Hematopoietic multipotent progenitor cell treated with erythropoietin and hydrocortisone succinate and interleukin-3 and kit ligand, for 6 days (in vitro differentiated cells): ENCODE data around the gene HIP1.
A peak's percentile ranks its signal among the peaks of the same experiment; 100 is the strongest.
"Not testable (repeated sequence)": the region's sequence is repeated elsewhere in the genome, so short reads cannot be mapped to it uniquely, and the experiment has no call there.

Source experiments
- DNase-seq: peaks from one replicate; pipeline ENCODE4 v3.0.0-alpha.2; 2015

HIP1 gene

DNA sequence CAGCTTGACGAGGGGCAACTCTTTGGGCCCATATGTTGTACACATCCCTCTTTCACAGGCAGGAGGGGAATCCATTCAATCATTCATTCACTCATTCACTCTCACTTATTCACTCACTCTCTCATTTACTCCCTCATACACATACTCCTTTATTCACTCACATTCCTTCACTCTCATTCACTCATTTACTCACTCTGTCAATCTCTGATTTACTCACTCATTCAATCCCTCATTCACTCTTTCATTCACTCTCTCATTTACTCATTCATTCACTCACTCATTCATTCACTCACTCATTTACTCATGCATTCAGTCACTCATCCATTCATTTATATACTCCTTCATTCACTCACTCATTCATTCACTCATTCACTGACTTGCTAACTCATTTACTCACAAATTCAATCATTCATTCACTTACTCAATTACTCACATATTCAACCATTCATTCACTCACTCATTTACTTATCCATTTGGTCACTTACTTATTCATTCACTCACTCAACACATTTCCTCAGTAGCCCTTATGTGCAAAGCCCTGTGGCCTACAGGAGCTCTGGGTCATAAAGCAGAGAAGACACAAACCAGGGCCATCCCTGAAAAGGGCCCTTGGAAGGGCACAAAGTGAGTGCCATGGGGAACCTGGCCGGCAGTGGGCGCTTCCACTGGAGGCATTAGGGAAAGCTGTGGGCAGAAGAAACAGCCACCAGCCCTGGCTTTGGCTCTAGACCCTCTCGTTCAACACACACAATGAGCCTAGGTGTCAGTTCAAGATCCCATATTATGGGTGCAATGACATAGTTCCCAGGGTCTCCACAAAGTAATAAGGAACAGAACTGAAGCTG is 26.0 kb downstream of the HIP1 start:
- no peak for DNase-seq

DNA sequence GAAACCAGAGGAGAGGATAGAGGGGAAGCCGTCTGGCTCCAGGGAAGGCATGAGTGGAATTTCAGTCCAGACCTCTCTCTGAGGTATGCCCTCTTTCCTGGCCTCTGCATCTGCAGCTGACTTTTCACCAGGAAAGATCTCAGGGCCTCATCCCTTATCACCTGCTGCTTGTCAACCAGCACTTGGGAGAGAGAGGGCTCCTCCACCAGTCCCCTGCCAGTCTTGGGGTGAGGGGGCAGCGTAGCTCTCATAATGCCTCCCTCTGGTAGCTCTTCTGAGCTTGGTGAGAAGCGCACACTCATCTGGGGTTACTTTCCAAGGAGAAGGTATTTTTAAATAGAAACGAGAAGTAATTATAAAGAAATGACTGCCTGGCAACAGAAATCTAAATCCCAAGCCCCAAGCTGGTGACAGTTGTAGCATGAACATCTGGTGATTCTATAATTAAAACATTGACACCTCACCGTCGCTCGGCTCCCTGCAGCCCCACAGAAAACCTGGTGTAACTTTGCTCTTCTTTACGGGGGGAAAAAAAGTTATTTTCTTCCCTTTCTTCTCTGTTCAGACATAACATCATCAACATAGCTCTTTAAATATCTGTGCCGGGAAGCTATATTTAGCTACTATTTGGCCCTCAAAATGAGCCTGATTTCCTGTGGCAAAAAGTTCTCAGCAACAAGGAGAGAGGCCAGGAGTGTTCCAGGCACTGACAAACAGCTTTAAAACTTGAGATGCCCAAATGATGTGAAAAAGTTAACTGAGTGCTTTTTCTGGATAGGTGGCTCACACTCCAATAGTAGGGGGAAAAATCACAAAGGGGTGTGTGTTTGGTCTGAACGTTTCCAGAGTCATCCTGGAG is 26.9 kb downstream of the HIP1 start:
- DNase-seq = peak; percentile 8

DNA sequence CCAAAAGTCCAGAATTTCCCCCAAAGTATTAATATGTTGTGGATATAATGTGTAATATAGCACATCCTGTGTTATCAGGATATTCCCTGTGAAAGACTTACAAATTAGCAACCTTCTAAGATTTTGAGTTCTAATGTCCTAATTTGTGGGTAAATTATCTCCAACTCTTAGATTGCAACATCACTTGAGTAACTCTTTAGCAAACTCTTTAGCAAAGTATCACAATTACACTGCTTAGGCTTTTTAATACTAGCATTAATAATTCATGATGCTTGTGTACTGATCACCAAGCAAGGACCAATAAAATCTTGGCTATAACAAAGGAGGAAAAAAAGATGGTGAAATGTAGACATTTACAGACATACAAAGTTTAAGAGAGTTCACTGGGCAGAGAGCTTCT is 27.7 kb downstream of the HIP1 start:
- DNase-seq = peak; percentile 41

DNA sequence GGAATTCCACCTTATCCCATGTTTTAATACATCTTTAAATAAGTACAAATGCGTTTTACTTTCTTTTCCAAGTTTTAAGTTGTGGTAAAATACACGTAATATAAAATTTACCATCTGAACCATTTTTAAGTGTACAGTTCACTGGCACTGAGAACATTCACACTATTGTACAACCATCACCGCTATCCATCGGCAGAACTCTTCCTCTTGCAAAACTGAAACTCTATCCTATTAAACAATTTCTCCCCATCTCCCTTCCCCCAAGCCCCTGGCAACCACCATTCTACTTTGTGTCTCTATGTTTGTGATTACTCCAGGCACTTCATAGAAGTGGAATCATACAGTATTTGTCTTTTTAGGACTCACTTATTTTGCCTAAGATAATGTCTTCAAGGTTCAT is 33.8 kb downstream of the HIP1 start:
- DNase-seq = no peak

DNA sequence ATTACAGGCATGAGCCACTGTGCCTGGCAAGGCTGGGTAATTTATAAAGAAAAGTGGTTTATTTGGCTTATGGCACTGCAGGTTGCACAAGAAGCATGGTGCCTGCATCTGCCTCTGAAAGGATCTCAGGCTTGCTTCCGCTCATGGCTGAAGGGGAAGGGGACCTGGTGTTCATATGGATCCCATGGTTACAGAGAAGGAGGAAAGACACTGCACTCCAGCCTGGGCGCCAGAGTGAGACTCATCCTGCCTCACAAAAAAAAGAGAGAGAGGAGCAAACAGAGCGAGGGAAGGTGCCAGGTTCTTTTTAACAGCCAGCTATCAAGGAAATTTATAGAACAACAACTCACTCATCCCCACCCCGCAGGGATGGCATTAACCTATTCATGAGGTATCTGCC is 36.2 kb downstream of the HIP1 start:
- no peak for DNase-seq

DNA sequence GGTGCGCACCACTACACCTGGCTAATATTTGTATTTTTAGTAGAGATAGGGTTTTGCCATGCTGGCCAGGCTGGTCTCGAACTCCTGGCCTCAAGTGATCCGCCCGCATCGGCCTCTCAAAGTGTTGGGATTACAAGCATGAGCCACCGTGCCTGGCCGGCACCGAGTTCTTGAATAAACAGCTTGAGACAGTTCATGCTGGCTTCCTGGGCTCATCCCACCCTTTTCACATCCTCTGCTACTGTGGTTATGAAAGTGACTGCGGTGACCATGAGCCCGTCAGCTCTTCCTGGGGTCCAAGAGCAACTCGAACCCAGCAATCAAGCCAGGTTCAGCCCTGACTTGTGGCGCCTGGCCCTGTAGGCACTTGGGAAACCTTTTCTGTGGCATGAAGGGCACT is 38.7 kb downstream of the HIP1 start:
- no peak for DNase-seq

DNA sequence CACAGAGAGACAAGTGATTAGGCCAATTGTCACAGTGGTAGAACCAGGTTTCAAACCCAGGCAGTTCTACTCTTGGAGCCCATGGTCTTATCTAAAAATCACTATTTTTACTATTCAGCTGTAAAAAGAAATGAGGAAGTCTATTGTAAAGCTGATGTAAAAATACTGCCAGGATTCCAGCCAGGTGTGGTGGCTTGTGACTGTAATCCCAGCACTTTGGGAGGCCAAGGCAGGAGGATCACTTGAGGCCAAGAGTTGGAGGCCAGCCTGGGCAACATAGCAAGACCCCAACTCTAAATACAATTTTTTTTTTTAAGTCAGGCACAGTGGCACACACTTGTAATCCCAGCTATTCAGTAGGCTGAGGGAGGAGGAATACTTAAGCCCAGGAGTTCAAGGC is 40.4 kb downstream of the HIP1 start:
- DNase-seq = no peak

DNA sequence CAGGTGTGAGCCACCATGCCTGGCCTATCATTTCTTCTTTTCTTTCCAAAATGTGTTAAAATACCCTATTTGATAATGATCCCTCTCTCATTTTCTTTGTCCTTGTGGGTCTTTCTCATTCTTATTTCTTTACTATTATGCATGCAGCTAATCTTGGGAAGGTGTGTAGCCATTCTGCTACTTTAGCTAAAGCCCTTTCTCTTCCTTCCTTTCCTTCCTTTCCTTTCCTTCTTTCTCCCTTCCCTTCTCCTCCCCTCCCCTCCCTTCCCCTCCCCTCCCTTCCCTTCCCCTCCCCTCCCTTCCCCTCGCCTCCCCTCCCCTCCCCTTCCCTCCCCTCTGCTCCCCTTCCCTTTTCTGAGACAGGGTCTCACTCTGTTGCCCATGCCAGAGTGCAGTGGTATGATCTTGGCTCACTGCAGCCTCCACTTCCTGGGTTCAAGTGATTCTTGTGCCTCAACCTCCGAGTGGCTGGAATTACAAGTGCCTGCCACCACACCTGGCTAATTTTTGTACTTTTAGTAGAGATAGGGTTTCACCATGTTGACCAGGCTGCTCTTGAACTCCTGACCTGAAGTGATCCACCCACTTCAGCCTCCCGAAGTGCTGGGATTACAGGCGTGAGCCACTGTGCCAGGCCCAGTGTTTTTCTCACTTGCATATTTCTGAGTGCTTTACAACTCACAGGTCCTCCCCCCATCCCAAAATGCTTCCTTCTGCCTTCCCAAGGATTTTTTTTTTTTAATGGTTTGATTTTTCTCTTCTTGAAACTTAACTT is 42.3 kb downstream of the HIP1 start:
- DNase-seq = no peak

DNA sequence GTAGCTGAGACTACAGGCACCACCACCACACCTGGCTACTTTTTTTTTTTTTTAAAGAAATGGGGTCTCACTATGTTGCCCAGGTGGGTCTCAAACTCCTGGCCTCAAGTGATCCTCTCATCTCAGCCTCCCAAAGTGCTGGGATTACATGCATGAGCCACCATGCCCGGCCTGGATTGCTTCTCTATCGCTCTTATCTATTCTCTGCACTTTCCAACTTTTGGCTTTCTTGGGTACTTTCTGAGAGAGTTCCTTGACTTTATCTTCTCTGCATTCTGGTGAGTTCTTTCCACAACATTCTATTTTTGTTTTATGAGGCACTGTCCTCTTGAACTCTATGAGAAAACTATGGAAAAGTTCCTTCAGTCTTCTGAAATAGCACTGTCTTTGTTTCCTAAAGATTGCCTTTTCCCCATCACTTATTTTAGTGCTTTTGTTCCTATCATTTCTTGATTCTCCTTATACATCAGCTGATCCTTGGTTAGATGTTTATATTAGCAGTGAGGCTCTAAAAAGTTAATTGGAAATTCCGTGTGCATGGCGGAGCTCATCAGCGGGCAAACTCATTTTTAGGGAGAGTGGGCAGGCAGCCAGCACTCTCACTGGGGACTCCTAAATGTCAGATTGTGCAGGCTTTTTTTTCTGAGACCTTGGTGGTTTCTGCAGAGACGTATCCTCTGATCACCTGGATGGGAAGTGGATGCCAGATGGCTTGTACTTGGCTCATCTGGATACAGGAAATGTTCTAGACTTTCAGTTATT is 43.9 kb downstream of the HIP1 start:
- peak; percentile 50 for DNase-seq

DNA sequence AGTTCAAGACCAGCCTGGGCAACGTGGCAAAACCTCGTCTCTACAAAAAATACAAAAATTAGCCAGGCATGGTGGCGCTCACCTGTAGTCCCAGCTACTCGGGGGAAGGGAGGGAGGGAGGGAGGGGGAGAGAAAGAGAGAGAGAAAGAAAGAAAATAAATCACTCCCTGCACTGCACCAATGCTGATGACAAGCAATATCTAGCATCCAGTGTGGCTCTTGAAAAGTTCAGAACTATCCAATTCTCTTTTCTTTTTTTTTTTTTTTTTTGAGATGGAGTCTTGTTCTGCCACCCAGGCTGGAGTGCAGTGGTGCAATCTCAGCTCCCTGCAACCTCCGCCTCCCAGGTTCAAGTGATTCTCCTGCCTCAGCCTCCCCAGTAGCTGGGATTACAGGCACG is 45.1 kb downstream of the HIP1 start:
- not testable (repeated sequence) for DNase-seq

DNA sequence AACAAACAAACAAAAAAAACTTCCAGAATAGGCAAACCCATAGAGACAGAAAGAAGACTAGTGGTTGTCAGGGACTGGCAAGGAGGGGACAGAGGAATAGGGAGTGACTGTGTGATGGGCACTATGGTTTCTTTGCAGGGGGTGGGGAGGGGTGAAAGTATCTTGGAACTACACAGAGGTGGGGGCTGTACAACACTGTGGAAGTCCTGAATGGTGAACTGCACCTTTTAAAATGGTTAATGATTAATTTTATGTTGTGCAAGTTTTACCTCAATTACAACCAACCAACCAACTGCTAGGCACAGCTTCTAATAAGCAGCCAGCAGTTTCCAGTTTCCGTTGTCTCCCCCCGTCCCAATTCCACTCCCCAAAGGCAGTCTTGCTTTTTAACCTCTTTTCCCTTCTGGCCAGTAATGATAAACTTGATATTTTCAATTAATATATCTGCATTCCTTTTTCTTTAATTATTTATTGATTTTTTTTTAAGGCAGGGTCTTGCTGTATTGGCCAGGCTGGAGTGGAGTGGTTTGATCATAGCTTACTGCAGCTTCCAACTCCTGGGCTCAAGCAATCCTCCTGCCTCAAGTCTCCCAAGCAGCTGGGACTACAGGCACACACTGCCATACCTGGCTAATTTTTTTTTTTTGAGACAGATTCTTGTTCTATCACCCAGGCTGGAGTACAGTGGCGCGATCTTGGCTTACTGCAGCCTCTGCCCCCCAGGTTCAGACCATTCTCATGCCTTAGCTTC is 46.8 kb downstream of the HIP1 start:
- no peak for DNase-seq

DNA sequence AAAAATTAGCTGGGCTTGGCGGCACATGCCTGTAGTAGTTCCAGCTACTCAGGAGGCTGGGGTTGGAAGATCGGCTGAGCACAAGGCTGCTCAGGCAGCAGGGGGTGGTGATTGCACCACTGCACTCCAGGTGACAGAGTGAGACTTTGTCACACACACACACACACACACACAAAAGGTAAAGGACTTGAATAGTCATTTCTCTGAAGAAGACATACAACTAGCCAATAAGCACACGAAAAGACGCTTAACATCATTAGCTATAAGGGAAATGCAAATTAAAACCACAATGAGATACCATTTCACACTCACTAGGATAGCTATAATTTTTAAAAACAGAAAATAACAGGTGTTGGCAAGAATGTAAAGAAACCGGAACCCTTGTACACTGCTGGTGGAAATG is 48.6 kb downstream of the HIP1 start:
- DNase-seq = no peak

DNA sequence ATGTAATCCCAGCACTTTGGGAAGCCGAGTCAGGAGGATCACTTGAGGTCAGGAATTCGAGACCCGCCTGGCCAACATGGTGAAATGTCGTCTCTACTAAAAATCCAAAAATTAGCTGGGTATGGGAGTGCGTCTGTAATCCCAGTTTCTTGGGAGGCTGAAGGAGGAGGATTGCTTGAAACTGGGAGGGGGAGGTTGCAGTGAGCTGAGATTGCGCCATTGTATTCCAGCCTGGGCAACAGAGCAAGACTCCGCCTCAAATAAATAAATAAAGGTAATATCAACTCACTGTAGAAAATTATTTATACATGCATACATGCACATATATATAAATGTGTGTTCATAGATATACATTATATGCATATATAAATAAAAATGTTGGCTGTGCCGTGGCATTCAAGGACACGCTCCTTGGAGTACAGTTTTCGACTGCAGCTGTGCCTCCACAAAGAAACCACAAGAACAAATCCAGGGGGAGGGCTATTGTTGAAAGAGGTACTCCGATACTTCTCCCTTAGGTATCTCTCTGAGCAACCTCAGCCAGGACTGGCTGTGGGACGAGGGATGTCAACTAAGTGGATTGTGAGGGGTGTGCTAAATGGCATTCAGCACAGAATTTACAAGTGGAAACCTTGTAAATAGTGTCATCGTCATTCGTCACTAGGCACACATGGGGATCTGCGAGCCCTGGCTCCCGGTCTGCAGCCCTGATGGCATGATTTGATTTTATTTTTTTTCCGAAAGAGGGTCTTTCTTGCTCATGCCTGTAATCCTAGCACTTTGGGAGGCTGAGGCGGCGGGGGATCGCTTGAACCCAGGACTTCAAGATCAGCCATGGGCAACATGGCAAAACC is 49.3 kb downstream of the HIP1 start:
- no peak for DNase-seq

DNA sequence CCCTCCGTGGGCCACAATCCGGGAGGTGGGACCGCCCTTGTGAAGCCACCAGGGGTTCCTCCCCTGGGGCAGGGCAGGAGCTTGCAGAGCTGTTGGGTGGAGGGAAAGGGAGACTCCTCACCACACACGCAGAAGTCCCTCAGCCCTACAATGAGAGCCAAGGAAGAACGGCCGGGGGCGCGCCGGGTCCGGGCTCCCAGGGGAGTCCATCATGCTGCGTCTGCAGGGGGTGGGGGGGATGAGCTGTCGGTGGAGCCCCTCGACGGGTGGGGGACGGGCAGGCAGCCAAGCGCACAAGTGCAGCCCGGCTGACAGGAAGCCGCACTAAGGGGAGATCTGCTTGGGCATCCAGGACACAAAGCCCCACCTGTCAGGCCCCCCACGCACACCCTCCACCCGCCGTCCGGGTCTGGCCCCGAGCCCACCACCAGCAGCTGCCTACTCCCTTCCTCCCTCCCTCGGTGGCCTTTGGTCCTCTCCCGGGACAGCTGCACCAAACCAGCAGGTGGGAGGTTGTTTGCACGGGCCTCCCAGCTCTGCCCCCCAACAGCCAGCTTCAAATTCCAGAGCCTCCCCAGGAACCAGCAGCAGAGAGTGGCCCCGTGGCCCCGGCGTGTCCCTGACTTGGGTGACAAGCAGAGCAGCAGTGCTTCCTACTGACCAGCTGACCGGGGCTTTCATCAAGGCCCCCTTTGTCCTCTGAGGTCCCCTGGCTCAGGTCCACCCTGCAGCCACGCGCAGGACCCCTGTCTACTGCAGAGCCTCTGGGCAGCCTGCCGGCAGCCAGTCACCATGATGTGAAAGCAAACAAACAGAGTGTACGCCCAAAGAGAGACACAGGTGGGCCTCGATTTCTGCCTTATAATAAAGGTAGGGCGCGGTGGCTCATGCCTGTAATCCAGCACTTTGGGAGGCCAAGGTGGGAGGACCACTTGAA is 50.3 kb downstream of the HIP1 start:
- no peak for DNase-seq

DNA sequence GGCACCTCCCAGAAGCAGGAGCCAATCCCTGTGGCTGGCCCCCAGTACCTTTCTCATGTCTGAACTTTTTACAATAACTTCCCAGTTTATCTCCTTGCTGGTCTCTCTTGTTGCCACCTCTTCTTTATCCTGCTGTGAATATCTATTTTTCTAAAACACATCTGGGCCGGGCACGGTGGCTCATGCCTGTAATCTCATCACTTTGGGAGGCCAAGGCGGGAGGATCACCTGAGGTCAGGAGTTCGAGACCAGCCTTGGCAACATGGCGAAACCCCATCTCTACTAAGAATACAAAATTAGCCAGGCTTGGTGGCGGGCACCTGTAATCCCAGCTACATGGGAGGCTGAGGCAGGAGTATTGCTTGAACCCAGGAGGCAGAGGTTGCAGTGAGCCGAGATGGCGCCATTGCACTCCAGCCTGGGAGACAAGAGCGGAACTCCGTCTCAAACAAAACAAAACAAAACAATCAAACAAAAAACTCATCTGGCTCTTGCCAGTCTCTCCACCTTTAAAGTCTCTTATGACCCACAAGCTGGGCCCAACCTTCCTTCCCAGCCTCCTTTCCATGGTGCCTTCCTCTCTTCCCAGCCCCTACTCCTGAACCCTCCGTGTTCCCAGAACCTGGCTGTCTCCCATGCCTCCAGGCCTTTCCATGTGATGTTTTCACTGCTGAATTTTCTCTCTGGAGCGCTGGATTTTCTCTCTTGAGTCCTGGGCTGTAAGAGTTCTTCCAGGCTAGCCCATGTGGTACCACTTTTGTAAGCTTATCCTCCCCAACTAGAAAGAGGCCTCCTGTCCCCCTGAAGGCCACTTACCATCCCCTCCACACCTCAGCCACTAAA is 51.3 kb downstream of the HIP1 start:
- DNase-seq = no peak

DNA sequence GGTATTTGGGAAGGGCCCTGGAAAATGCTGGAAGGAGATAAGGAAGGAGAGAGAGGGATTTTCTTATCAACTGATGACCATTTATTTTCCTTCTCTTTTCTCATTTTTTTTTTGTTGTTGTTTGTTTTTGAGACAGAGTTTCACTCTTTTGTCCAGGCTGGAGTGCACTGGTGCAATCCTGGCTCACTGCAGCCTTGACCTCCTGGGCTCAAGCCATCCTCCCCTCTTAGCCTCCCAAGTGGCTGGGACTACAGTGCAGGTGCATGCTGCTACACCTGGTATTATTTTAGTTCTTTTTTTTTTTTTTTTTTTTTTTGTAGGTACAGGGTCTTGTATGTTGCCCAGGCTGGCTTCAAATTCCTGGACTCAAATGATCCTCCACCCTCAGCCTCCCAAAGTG is 52.2 kb downstream of the HIP1 start:
- DNase-seq = no peak

DNA sequence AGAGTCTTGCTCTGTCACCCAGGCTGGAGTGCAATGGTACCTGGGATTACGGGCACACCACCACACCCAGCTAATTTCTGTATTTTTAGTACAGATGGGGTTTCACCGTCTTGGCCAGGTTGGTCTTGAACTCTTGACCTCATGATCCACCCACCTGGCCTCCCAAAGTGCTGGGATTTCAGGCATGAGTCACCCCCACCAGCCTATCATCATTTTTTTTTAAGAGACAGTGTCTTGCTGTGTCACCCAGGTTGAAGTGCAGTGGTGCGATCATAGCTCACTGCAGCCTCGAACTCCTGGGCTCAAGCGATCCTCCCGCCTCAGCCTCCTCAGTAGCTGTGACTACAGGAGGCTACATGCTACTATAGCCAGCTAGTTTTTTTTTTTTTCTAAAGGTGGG is 56.7 kb downstream of the HIP1 start:
- not testable (repeated sequence) for DNase-seq

DNA sequence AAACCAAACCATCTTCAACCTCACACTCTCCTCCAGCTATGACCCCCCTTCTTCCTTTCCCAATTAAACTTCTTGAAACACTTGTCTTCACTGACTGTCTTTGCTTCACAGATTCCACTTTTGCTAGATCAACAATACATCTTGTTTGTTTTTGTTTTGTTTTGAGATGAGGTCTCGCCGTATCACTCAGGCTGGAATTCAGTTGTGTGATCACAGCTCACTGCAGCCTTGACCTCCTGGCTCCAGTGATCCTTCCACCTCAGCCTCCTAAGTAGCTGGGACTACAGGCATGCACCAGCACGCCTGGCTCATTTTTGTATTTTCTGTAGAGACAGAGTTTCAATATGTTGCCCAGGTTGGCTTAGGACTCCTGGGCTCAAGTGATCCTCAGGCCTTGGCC is 59.7 kb downstream of the HIP1 start:
- DNase-seq = no peak

DNA sequence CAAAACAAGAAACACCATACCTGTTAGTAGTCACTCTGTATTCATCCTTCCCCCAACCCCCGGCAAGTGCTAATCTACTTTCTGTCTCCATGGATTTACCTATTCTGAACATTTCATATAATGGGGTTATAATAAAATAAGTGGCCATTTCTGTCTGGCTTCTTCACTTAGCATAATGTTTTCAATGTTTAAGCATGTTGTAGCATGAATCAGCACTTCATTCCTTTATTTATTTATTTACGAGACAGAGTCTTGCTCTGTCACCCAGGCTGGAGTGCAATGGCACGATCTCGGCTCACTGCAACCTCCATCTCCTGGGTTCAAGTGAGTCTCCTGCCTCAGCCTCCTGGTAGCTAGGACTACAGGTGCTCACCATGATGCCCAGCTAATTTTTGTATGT is 69.2 kb downstream of the HIP1 start:
- DNase-seq = no peak
